ENCODE results near the gene TMEM150C. TPM values are rescaled to one million over a fixed set of nuclear protein-coding genes. Genes with fewer than 3 reads are reported as not detected.
"Not testable (repeated sequence)": the region's sequence is repeated elsewhere in the genome, so short reads cannot be mapped to it uniquely, and the experiment has no call there.

Gene TMEM150C
- total RNA-seq, 1 experiment from 2014 or later, result not detected

DNA sequence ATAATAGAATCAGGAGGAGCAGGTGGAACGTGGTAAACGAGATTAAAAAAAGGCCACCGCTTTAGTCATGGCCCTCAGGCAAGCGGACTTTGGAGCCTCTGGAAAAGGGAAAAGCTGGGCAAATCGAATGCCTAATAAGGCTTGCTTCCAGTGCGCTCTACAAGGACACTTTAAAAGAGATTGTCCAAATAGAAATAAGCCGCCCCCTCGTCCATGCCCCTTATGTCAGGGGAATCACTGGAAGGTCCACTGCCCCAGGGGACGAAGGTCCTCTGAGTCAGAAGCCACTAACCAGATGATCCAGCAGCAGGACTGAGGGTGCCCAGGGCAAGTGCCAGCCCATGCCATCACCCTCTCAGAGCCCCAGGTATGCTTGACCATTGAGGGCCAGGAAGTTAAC is 84.3 kb downstream of the TMEM150C start:
- not testable (repeated sequence) for DNase-seq (ENCODE audit: low spot score)

GRCh38 chr4:82475931-82476330 is 85.9 kb downstream of the TMEM150C start:
- DNase-seq (ENCODE audit: low spot score), result not testable (repeated sequence)

DNA sequence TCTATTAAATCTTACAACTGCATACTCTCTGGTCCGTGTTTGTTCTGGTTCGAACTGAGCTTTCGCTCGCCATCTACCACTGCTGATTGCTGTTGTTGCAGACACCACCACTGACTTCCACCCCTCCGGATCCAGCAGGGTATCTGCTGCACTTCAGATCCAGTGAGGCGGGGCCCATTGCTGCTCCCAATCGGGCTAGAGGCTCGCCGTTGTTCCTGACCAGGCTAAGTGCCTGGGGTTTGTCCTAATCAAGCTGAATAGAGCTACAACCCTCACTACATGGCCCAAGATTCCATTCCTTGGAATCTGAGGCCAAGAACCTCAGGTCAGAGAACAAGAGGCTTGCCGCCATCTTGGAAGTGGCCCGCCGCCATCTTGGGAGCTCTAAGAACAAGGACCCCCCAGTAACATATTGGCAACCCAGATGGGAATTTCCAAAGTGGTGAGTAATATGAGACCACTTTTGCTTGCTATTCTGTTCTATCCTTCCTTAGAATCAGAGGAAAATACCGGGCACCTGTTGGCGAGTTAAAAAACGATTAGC is 88.1 kb downstream of the TMEM150C start:
- DNase-seq (ENCODE audit: low spot score), result no peak

GRCh38 chr4:82473080-82473479 is 88.7 kb downstream of the TMEM150C start:
- DNase-seq (ENCODE audit: low spot score), result not testable (repeated sequence)

- DNase-seq (ENCODE audit: low spot score), result no peak
These were observed 91.9 kb downstream of the TMEM150C start for GRCh38 chr4:82469791-82470345.

- no peak for DNase-seq (ENCODE audit: low spot score)
These were observed 94.3 kb downstream of the TMEM150C start for GRCh38 chr4:82467471-82467870.

DNA sequence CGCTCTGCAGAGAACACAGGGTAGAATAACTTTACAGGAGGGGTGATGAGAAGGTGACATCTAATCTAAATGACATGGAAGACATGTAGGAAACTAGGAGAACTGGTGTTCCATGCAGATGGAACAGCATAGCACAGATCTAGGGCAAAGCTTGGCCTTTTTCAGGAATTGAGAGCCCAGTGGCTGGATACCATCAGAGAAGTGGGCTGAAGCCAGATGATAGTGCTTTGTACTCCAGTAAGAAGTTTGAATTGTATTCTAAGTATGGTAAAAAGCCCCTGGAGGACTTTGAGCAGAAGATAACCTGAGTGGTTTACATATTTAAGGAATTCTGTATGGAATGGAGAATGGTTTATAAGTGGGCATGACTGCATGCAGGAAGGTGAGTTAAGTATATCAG is 98.6 kb downstream of the TMEM150C start:
- no peak for DNase-seq (ENCODE audit: low spot score)

DNA sequence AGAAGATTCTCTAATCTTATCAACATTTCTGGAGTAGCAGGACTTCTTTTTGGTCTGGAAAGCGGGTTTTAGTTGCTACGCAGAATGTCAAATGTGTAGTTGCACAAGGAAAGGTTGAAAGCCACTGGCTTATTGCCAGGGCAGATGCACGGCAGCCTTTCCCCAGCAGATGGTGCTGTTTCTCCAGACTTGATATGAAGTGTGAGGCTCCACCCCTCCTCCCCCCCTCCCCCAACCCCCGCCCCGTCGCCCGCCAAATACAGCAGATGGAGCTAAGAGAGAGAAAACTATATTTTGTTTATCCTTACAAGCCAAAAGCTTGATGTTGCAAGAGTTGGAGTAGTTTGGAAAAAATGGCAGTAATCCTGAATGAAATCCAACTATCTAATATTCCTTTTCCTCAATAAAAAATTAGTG is 99.4 kb downstream of the TMEM150C start:
- DNase-seq (ENCODE audit: low spot score), result peak; percentile 91

DNA sequence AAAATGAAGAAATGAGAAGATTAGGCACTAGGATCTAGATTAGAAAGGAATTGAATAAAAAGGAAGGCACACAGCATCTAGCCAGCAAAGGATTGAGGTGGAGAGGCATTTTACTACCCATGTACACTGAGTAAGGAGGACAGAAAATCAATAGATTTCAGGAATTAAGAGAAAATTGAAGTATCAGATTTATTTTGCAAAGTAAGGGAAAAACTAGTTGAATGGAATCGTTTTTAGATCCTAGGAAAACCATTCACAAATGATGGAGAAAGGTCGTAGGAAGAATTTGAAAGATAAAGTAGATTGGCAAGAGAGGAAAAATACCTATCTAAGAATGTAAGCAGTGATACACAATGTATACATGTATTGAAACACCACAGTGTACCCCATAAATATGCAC is 100.1 kb downstream of the TMEM150C start:
- no peak for DNase-seq (ENCODE audit: low spot score)

GRCh38 chr4:82458729-82459128 is 103.1 kb downstream of the TMEM150C start:
- no peak for DNase-seq (ENCODE audit: low spot score)

DNA sequence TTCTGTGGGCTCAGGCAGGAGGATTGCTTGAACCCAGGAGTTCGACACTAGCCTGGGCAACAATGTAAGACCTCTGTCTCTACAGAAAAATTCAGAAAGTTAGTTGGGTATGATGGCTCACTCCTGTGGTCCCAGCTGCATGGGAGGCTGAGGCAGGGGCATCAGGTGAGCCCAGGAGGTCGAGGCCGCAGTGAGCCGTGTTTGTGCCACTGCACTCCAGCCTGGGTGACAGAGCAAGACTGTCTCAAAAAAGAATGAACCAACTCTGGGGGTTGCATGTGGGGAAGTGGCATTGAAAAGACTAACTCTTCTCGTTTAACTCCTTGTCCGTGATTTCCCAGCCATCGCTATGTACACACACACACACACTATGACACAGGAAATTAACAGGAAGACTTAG is 104.5 kb downstream of the TMEM150C start:
- no peak for DNase-seq (ENCODE audit: low spot score)

DNA sequence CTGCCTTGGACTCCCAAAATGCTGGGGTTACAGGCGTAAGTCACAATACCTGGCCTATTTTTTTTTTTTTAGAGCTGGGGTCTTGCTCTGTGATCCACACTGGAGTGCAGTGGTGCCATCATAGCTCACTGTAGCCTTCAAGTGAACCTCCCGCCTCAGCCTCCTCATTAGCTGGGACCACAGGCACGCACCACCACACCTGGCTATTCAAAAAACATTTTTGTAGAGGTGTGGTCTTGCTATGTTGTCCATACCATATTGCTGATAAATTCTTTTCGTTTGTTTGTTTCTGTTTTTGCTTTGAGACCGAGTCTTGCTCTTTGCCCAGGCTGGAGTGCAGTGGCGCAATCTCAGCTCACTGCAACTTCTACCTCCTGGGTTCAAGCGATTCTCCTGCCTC is 109.8 kb downstream of the TMEM150C start:
- no peak for DNase-seq (ENCODE audit: low spot score)

GRCh38 chr4:82450966-82451755 is 110.6 kb downstream of the TMEM150C start:
- DNase-seq (ENCODE audit: low spot score), result no peak

GRCh38 chr4:82447886-82448285 is 113.9 kb downstream of the TMEM150C start:
- no peak for DNase-seq (ENCODE audit: low spot score)

GRCh38 chr4:82439088-82439487 is 122.7 kb downstream of the TMEM150C start:
- DNase-seq (ENCODE audit: low spot score), result no peak

GRCh38 chr4:82437285-82438005 is 124.3 kb downstream of the TMEM150C start:
- DNase-seq (ENCODE audit: low spot score), result no peak

GRCh38 chr4:82436780-82437179 is 125.0 kb downstream of the TMEM150C start:
- DNase-seq (ENCODE audit: low spot score), result no peak

GRCh38 chr4:82436130-82436529 is 125.7 kb downstream of the TMEM150C start:
- no peak for DNase-seq (ENCODE audit: low spot score)

DNA sequence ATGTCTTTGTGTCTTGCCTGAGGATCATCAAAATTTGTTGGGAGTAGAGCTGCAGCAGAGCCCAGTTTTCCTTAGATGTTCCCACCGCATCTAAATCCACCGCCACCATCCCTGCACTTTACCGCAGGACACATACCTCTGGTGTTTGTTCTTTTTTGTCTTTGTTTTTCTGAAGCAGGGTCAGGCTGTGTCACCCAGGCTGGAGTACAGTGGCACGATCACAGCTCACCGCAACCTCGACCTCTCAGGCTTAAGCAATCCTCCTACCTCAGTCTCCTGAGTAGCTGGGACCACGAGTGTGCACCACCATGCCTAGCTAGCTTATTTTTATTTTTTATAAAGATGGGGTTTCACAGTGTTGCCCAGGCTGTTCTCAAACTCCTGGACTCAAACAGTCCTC is 126.8 kb downstream of the TMEM150C start:
- no peak for DNase-seq (ENCODE audit: low spot score)

DNA sequence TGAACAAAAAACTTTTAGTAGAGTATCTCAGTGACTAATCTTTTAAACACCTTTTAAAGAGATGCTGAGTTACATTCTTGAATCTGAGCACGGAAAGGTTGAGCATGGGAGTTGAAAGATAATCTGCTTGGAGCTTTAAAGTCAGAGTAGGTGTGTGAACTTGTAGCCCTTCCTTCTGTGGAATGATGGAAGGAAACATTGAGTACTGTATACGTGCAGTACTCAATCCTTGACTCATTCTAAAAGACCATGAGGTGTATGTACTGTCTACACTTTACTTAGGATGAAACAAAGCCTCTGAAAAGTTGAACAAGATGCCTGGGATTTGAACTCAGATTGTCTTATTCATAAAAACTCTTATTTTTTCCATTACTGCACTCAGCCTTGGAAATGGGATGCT is 128.0 kb downstream of the TMEM150C start:
- no peak for DNase-seq (ENCODE audit: low spot score)

Measured in HT-29 (cell line).